ENCODE measurements around the gene EBPL.
"Not testable (repeated sequence)": the region's sequence is repeated elsewhere in the genome, so short reads cannot be mapped to it uniquely, and the experiment has no call there.

The EBPL gene

GRCh38 chr13:49632156-49632555 is 59.1 kb downstream of the EBPL start:
- no peak for DNase-seq

DNA sequence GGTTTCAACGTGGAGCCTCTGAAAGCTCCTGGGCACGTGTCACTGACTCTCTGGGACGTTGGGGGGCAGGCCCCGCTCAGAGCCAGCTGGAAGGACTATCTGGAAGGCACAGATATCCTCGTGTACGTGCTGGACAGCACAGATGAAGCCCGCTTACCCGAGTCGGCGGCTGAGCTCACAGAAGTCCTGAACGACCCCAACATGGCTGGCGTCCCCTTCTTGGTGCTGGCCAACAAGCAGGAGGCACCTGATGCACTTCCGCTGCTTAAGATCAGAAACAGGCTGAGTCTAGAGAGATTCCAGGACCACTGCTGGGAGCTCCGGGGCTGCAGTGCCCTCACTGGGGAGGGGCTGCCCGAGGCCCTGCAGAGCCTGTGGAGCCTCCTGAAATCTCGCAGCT is 60.7 kb downstream of the EBPL start:
- DNase-seq = no peak

- no peak for DNase-seq
These were observed 61.3 kb downstream of the EBPL start for GRCh38 chr13:49629947-49630346.

- DNase-seq = no peak
These were observed 61.9 kb downstream of the EBPL start for GRCh38 chr13:49629196-49629938.

GRCh38 chr13:49627831-49628652 is 63.2 kb downstream of the EBPL start, which contains the start of gene ARL11:
ARL11 (plus strand) TSS chr13:49628507; CDS start chr13:49630448, 1,941 bp downstream.
- peak; percentile 86 for DNase-seq

DNA sequence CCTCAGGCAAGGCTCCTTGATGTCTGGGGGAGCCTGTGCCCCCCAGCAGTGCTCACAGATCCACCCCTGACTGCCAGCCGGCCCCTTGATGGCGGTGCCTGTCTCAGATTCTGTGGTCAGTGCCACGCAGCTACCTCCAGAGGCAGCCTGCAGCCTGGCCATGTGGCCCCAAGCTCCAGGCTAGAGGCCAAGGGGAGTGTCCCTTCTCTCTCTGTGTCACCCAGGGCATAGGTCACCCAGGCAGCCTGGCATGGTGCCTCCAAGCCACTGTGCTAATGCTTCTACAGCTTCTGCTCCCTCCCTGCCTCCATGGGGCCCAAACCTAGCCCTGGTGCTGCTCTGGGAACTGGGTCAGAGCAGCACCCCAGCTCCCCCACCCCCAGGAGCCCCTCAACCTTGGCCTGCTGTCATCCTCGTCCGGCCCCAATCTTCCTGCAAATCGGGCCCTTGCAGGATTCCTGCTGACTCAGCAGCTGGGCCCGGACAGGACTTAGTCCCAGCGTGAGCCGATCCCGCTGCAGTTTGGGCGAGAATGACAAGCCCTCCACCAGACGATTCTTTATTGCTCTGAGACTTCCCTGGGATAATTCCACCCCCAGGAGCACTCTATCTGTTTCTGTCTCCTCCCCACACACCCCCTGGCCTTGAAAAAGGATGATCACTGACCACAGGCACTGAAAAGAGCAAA is 65.8 kb downstream of the EBPL start:
- peak; percentile 60 for DNase-seq

DNA sequence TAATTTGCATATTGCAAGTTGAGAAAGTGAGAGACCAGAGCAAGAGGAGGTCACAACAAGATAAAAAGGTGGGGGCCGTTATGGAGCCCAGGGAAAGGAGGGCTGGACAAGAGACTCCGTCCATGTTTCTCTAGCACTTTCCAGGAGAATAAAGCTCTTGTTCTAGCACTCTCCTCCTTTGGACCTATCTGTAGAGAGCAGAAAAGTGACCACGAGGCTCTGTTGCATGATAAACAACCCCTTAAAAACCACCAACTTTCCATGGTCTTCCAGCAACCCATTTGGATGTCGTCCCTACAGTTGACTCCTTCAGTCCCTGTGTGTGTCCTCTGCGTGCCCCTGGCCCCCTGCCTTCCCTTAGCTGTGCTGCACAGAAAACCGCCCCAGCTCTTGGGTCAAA is 67.1 kb downstream of the EBPL start:
- no peak for DNase-seq

DNA sequence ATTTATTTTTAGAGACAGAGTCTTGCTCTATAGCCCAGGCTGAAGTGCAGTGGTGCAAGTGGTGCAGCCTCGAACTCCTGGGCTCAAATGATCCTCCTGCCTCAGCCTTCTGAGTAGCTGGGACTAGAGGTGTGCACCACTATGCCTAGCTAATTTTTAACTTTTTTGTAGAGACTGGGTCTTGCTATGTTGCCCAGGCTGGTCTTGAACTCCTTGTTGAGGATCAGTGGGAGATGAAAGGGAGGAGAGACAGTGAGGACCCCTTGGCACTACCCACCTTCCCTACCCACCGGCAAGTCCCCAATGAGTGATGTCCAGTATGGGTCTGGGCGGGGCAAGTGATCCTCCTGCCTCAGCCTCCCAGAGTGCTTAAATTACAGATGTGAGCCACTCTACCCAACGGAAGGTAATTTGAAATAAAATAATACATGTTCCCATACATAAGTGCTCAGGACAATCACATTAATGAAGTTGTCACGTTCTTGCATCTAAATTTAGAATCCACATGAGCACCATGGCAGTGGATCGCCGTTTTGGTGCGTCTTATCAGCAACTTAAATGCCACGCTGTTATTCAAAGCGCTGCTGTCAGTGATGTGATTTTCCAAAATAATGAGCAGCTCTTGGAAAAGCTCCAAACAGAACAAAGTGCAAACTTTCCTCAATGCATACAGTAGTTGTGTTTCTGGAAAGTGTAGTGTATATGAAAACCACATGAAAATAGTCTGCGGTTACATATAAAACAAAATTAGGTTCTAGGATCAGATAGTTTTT is 68.9 kb downstream of the EBPL start:
- no peak for DNase-seq

GRCh38 chr13:49620170-49620621 is 71.1 kb downstream of the EBPL start:
- DNase-seq = no peak

- DNase-seq = no peak
These were observed 74.6 kb downstream of the EBPL start for GRCh38 chr13:49616676-49617065.

- DNase-seq = no peak
These were observed 75.2 kb downstream of the EBPL start for GRCh38 chr13:49615836-49616675.

- DNase-seq = not testable (repeated sequence)
These were observed 79.2 kb downstream of the EBPL start for GRCh38 chr13:49612042-49612441.

All from inflammatory macrophage treated with lipopolysaccharide for 4 hours (primary cell).